GM18526 (cell line): ENCODE data around the gene KIAA0586.

Experiments used
- POLR2A ChIP-seq: IDR thresholded peaks from 3 replicates; pipeline ENCODE4 v1.6.1; 2011; ENCODE audit not compliant: insufficient read length; ENCODE audit errors: extremely low read depth

Gene KIAA0586

GRCh38 chr14:58501214-58501816 lies 73.8 kb downstream of the KIAA0586 start:
- TF ChIP-seq POLR2A: no peak

- no peak for TF ChIP-seq POLR2A
Observed at GRCh38 chr14:58513272-58513671, 85.8 kb downstream of the KIAA0586 start.

- no peak for TF ChIP-seq POLR2A
Observed at GRCh38 chr14:58517592-58517991, 90.1 kb downstream of the KIAA0586 start.

- TF ChIP-seq POLR2A: no peak
Observed at GRCh38 chr14:58533446-58533845, 105.9 kb downstream of the KIAA0586 start.

- no peak for TF ChIP-seq POLR2A
Observed at GRCh38 chr14:58535044-58535443, 107.5 kb downstream of the KIAA0586 start.

GRCh38 chr14:58537004-58537403 lies 109.5 kb downstream of the KIAA0586 start:
- no peak for TF ChIP-seq POLR2A

- TF ChIP-seq POLR2A: no peak
Observed at GRCh38 chr14:58540749-58541632, 113.5 kb downstream of the KIAA0586 start.

- no peak for TF ChIP-seq POLR2A
Observed at GRCh38 chr14:58541633-58542022, 114.1 kb downstream of the KIAA0586 start.

- TF ChIP-seq POLR2A: no peak
Observed at GRCh38 chr14:58543253-58543652, 115.7 kb downstream of the KIAA0586 start.

GRCh38 chr14:58547649-58548048 lies 120.1 kb downstream of the KIAA0586 start:
- no peak for TF ChIP-seq POLR2A

- TF ChIP-seq POLR2A: no peak
Observed at GRCh38 chr14:58549105-58549757, 121.7 kb downstream of the KIAA0586 start.

GRCh38 chr14:58553959-58554358 lies 126.4 kb downstream of the KIAA0586 start:
- TF ChIP-seq POLR2A: no peak

GRCh38 chr14:58555647-58556046 lies 128.1 kb downstream of the KIAA0586 start:
- no peak for TF ChIP-seq POLR2A

- TF ChIP-seq POLR2A: no peak
Observed at GRCh38 chr14:58557242-58557641, 129.7 kb downstream of the KIAA0586 start.

- TF ChIP-seq POLR2A: no peak
Observed at GRCh38 chr14:58560208-58560607, 132.7 kb downstream of the KIAA0586 start.

- TF ChIP-seq POLR2A: no peak
Observed at GRCh38 chr14:58562141-58562540, 134.6 kb downstream of the KIAA0586 start.
